NCI-H345 treated with DMSO at 0.1 percent for 48 hours (cell line): ENCODE measurements around the gene POLR3B.
"Not testable (repeated sequence)": the region's sequence is repeated elsewhere in the genome, so short reads cannot be mapped to it uniquely, and the experiment has no call there.

ENCODE experiments used
- DNase-seq: peaks from one replicate; lab custom pipeline; 2025; ENCODE audit not compliant: unreplicated experiment; lab: John Stamatoyannopoulos, UW

POLR3B gene

DNA sequence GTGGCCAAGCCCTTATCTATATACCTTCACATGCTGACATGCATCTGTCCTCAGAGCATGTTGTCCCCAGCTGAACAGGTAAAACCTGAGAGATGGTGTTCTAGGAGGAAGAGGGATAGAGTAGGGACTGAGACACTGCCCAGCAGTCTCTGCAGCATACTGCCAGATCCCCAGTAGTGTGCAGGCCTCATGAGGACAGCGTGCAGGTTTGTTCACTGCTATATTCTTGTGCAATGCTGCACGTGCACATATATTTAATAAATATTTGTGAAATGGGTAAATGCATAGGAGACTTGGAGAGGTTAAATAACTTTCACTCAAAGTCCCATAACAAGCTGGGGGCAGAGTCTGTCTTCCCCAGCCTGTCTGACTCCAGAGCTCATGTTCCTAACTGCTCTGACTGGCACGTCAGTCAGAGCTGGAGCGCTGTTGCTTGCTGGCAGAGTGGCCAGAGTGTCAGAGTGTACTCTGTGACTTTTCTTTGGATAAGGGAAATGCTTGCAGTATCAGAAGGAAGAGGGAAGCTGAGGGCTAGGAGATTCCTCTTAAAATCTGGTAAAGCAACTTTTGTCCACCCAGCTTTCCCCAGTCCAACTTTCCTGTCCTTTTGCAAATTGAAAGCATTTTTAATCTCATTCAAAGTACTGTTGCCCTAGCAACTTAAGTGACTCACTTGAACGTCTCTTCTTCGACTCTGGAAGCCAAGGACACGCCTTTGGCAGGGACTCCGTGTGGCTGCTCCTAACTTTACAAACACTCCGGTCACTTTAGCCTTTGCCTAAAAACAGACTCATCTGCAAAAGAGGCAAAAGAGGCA lies 14.9 kb upstream of the POLR3B start:
- DNase-seq: no peak

DNA sequence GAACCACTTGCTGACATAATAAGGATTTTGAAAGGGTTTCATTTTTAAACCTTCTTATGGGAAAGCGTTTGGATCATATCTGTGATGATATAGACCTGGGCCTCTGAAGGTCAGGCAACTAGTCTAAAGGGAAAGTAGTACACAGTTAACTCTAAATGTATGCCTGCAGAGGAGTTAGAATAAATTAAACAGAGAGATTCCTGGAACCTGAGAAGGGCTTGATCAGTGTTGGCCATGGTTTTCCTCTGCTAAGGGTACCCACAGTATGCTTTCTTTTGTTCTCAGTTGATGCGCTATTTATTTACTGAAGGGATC lies 14.4 kb upstream of the POLR3B start:
- no peak for DNase-seq

- DNase-seq: no peak
Measured at GRCh38 chr12:106344131-106344530, 13.4 kb upstream of the POLR3B start.

DNA sequence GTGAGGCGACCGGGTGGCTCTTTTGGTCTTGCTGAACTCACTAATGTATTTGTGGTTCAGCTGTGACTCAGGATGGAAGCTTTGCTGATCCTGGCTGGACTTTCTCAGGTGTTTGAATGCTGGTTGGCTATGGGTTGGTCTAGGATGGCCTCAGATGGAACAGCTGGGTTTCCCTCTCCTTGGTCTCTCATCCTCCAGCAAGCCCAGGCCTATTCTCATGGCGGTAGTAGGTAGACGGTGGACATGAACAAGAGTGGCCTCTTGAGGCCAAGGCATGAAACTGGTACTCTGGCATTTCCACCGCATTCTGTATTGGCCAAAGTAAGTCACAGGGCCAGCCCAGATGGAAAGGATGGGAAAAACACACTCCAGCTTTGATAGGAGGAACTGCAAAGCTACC lies 11.8 kb upstream of the POLR3B start:
- DNase-seq: no peak

GRCh38 chr12:106348411-106348810 lies 9.1 kb upstream of the POLR3B start:
- DNase-seq: no peak

- no peak for DNase-seq
Measured at GRCh38 chr12:106353175-106353574, 4.4 kb upstream of the POLR3B start.

DNA sequence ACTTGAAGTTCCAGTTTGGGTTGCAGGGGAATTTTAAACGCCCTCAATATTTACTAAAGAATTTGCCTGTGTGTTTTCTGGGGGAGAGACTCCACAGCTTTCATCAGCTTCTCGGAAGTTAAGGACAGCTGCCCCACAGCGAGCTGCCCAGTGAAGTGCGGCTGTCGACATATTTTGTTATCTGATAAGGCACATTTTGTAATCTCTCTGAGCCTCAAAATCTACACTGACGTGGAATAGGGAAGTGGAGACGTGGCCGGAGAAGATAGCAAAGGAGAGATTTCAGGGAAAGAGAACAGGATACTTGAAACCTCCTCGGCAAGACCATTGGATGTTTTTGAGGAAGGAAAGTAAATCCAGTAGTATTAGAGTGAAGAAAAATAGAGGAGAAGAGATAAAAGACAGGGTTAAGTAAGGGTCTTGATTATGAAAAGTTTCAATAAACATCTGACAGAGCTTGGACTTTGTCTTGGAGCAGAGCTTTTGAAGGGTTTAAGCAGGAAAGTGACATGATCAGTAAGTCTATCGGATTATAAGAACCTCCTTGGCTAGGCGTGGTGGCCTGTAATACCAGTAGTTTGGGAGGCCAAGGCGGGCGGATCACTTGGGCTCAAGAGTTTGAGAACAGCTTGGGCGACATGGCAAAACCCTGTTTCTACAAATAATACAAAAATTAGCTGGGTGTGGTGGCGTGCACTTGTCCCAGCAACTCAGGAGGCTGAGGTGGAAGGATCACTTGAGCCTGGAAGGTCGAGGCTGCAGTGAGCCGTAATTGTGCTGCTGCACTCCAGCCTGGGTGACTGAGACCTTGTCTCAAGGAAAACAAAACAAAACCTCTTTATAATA lies 1.1 kb downstream of the POLR3B start:
- DNase-seq: no peak

DNA sequence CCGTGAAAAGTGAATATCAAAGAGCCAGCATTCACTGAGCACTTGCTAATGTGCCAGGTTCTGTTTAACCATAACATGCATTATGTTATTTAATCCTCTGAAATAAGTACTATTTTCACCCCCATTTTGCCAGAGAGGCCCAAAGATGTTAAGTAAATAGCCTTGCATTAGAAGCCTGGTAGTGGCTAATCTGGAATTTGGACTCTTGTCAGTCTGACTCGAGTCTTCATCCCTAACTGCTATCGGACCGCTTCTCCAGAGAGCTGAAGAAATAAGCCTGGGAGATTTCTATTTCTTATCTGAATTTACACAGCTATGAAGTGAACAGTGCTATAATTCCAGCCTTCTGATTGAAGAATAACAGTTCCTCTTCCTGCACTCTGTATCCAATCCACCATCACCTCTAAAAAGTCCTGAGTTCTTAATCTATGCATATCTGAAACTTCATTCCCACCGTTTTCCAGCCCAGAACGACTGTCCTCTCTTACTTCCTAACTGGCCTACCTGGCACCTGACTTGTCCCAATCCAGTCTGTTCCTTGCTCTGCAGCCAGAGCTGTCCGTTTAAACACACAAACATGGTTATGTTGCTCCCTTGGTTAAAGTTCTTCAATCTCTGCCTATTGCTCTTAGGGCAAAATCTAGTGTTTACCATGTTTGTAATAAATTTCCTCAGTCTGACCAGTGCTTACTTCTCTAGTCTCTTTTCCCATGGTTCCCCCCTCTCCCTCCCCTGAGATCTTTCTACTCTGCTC lies 2.3 kb downstream of the POLR3B start:
- no peak for DNase-seq

DNA sequence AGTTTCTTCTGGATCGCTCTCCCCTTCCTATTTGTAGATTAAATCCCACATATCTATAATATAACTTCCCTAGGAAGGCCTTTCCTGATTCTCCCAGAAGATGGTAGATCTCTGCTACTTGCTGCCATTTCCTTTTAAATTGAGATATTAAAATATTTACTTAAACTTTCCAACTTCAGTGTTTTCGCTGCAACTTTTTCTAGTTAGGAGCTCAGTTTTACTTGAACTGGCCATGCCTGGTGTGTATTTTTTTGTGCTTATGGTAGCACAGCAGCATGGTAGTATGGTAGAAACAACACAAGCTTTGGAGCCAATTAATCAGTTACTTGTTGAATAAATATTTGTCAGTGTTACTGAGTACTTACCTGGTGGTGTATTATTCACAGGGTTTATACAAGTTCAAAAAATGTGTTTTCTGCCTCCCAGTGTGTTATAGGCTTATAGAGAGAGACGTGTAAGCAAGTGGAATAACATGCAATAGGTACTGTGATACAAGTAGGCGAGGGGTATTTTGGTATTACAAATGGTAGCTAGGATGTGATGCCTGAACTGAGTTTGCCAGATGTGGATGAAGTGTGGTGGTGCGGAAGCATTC lies 2.9 kb downstream of the POLR3B start:
- no peak for DNase-seq

GRCh38 chr12:106362971-106363370 lies 5.4 kb downstream of the POLR3B start:
- DNase-seq: no peak

DNA sequence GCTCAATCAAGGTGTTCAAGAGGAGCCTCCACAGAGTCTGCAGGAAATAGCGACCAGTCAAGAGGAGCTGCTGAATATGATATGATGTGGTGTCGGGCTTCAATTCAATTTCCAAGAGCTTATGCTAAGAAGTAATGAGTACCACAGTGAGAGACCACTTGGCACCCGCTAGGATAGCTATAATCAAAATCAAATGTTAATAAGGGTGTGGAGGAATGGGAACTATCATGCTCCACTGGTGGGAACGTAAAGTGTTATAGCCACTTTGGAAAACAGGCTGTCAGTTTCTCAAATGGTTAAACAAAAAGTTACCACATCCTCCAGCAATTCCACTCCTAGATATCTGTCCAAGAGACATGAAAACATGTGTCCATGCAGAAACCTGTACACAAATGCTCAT lies 6.7 kb downstream of the POLR3B start:
- DNase-seq: no peak

DNA sequence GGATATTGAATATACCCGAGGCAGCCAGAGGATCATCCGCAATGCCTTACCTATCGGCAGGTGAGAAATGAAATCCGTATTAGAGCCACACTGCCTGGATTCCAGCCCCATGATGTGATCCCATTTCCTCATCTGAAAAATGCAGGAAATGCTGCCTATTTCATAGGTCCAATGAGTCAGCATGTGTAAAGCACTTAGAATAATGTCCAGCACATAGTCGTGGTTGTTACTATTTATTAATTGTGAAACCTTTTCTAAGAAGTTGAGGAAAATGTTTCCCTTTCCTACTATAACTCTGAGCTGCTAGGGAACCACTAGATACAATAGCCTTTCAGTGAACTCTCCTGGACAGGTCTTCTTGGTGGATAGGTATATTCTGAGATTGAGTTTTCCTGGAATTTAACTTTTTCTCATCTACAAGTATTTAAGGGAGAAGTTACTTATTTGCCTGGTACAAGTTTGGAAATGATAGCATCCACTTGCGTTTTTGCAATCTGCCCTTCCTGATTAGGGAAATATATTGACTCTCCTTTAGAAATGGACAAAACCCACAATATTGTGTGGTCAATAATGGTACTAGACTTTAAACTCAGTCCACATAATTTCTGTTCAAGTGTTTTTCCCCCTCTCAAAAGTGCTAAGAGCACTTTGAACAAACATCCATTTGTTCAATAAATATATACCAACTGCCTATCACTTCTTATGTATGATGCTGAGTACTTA lies 12.2 kb downstream of the POLR3B start:
- no peak for DNase-seq

DNA sequence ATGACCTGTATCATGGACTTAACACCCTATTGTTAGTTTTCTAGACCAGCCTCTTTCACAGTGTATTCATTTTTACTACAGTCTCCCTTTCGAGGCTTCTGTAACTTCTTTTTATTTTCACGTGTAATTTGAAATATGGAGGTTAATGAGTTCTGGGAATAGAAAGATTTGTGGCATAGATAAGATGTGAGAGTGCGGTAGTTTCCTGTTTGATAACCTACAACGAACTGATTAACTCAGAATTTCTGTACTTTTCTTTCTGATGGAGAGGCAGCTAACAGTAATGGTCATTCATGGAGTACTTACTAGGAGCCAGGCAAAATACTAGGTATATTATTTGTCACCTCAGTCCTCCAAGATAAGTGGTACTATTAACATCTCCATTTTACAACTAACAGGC lies 21.2 kb downstream of the POLR3B start:
- DNase-seq: no peak

DNA sequence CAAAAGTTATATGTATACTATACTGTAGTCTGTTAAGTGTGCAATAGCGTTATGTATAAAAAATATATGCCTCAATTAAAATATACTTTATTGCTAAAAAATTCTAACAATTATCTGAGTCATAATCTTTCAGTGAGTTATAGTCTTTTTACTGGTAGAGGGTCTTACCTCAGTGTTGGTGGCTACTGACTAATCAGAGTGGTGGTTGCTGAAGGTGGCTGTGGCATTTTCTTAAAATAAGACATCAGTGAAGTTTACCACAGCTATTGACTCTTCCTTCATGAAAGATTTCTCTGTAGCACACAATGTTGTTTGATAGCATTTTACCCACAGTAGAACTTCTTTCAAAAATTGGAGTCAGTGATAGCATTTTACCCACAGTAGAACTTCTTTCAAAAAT lies 23.4 kb downstream of the POLR3B start:
- no peak for DNase-seq

DNA sequence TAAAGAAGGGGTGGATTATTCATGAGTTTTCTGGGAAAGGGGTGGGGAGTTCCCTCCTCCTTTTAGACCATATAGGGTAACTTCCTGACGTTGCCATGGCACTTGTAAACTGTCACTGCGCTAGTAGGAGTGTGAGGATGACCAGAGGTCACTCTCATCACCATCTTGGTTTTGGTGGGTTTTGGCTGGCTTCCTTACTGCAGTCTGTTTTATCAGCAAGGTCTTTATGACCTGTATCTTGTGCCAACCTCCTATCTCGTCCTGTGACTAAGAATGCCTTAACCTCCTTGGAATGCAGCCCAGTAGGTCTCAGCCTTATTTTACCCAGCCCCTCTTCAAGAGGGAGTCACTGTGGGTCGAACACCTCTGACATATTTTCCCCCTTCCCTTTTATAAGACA lies 24.3 kb downstream of the POLR3B start:
- not testable (repeated sequence) for DNase-seq

DNA sequence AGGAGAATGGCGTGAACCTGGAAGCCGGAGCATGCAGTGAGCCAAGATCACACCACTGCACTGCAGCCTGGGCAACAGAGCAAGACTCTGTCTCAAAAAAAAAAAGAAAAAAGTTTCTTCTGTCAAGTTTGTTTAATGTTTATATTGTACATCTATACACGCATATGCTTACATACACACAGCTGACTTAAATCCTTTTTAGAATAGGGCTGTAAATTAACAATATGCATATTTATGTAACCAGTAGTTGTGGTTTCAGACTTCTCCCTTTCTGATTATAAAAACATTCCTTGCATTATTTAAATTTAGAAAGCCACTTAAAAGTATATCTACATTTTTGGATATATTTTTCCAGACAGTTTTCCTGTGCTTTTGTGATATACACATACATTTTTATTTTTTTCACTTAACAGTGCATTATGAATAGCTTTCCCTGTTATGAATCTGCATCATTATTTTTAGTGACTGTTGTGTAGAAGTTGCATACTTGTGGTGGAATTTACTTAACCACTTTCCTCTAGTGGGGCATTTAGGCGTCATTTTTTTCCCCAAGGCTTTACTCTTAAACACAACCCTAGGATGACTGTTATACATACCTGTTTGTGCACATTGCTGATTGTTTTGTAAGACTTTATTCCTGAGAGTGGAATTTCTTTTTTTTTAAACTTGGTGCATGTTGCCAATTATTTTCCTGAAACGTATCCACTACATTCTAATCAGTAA lies 29.4 kb downstream of the POLR3B start:
- no peak for DNase-seq

- no peak for DNase-seq
Measured at GRCh38 chr12:106387848-106388377, 30.4 kb downstream of the POLR3B start.

GRCh38 chr12:106389151-106389550 lies 31.6 kb downstream of the POLR3B start:
- DNase-seq: no peak

DNA sequence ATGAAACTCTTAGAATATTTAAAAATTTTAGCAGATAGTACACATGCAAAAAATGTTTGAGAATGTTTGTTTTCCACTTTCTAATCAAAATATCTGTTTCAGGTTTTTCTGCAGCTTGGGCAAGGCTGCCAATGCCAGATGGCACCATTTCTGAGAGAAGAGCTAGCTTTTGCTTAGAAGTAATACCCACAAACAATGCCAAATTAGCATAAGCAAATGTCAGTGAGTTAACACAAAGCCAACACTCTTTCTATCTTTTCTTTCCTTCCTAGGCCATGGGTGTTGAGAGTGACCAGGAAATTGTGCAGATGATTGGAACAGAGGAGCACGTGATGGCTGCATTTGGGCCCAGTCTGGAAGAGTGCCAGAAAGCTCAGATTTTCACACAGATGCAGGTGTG lies 35.2 kb downstream of the POLR3B start:
- DNase-seq: no peak

- DNase-seq: no peak
Measured at GRCh38 chr12:106409878-106410277, 52.3 kb downstream of the POLR3B start.
